ENCODE results near the gene FOXK1. TPM values are rescaled to one million over a fixed set of nuclear protein-coding genes. Genes with fewer than 3 reads are reported as not detected.

Gene FOXK1
- total RNA-seq, 1 experiment from 2014 or later, result 22.1 TPM

- DNase-seq, result peak in 1 of 2 experiments; percentile 13
- H3K4me3 ChIP-seq, result peak overlapping the region; percentile 76
- H3K27me3 ChIP-seq, result no peaks in the 10 kb centered on the region
- H3K27ac ChIP-seq, result peak overlapping the region; percentile 75
- H3K9me3 ChIP-seq (replicated peaks), result no peaks in the 10 kb centered on the region
- no peaks in the 10 kb centered on the region; the same call in 1 of the 2 replicates for H3K36me3 ChIP-seq
- H3K4me1 ChIP-seq, result peaks cover 6% of the 10 kb centered on the region; the same call in 1 of the 2 replicates
These were observed 93.9 kb downstream of the FOXK1 start for GRCh38 chr7:4775848-4776623.

GRCh38 chr7:4779118-4779517 is 97.0 kb downstream of the FOXK1 start:
- no peak overlapping the region for H3K27ac ChIP-seq
- H3K36me3 ChIP-seq, result no peaks in the 10 kb centered on the region; the same call in 1 of the 2 replicates
- peaks cover 6% of the 10 kb centered on the region; the same call in 1 of the 2 replicates for H3K4me1 ChIP-seq
- no peaks in the 10 kb centered on the region for H3K9me3 ChIP-seq (replicated peaks)
- H3K27me3 ChIP-seq, result no peaks in the 10 kb centered on the region
- no peak overlapping the region for H3K4me3 ChIP-seq
- no peak for DNase-seq

- DNase-seq, result no peak
- Histone ChIP-seq H3K4me3 (no peak overlapping the region), H3K36me3 (no peaks in the 10 kb centered on the region; the same call in 1 of the 2 replicates), H3K27me3 (no peaks in the 10 kb centered on the region), H3K4me1 (no peaks in the 10 kb centered on the region), H3K27ac (no peak overlapping the region), H3K9me3 (replicated peaks) (no peaks in the 10 kb centered on the region)
These were observed 99.4 kb downstream of the FOXK1 start for GRCh38 chr7:4781366-4782069.

- no peak overlapping the region for H3K27ac ChIP-seq
- H3K36me3 ChIP-seq, result peaks cover 4% of the 10 kb centered on the region; the same call in 1 of the 2 replicates
- no peak for DNase-seq
- no peaks in the 10 kb centered on the region for H3K4me1 ChIP-seq
- H3K27me3 ChIP-seq, result no peaks in the 10 kb centered on the region
- no peaks in the 10 kb centered on the region for H3K9me3 ChIP-seq (replicated peaks)
- no peak overlapping the region for H3K4me3 ChIP-seq
These were observed 100.5 kb downstream of the FOXK1 start for GRCh38 chr7:4782333-4783291.

GRCh38 chr7:4783292-4783652 is 101.2 kb downstream of the FOXK1 start:
- no peaks in the 10 kb centered on the region for H3K9me3 ChIP-seq (replicated peaks)
- DNase-seq, result no peak
- H3K4me1 ChIP-seq, result no peaks in the 10 kb centered on the region
- no peak overlapping the region for H3K27ac ChIP-seq
- no peaks in the 10 kb centered on the region for H3K27me3 ChIP-seq
- no peak overlapping the region for H3K4me3 ChIP-seq
- peaks cover 7% of the 10 kb centered on the region; the same call in 1 of the 2 replicates for H3K36me3 ChIP-seq

- Histone ChIP-seq H3K4me3 (no peak overlapping the region), H3K4me1 (no peaks in the 10 kb centered on the region), H3K27ac (no peak overlapping the region), H3K27me3 (no peaks in the 10 kb centered on the region), H3K9me3 (replicated peaks) (no peaks in the 10 kb centered on the region), H3K36me3 (peaks cover 7% of the 10 kb centered on the region; the same call in 1 of the 2 replicates)
- no peak for DNase-seq
These were observed 101.8 kb downstream of the FOXK1 start for GRCh38 chr7:4783762-4784351.

GRCh38 chr7:4784799-4785198 is 102.7 kb downstream of the FOXK1 start:
- no peak overlapping the region for H3K4me3 ChIP-seq
- no peaks in the 10 kb centered on the region for H3K27me3 ChIP-seq
- no peak overlapping the region for H3K27ac ChIP-seq
- H3K36me3 ChIP-seq, result peaks cover 7% of the 10 kb centered on the region; the same call in 1 of the 2 replicates
- DNase-seq, result no peak
- no peaks in the 10 kb centered on the region for H3K4me1 ChIP-seq
- H3K9me3 ChIP-seq (replicated peaks), result no peaks in the 10 kb centered on the region

- Histone ChIP-seq H3K36me3 (peaks cover 7% of the 10 kb centered on the region; the same call in 1 of the 2 replicates), H3K27ac (no peak overlapping the region)
- no peak for DNase-seq
These were observed 103.3 kb downstream of the FOXK1 start for GRCh38 chr7:4785371-4785770.

GRCh38 chr7:4786015-4786414 is 103.9 kb downstream of the FOXK1 start:
- no peaks in the 10 kb centered on the region for H3K9me3 ChIP-seq (replicated peaks)
- no peaks in the 10 kb centered on the region for H3K4me1 ChIP-seq
- no peaks in the 10 kb centered on the region for H3K27me3 ChIP-seq
- no peak overlapping the region for H3K4me3 ChIP-seq
- peaks cover 12% of the 10 kb centered on the region; the same call in 1 of the 2 replicates for H3K36me3 ChIP-seq
- no peak for DNase-seq
- H3K27ac ChIP-seq, result no peak overlapping the region

More at GRCh38 chr7:4785371-4785770, 103.3 kb downstream of the FOXK1 start:
- Histone ChIP-seq H3K9me3 (replicated peaks) (no peaks in the 10 kb centered on the region), H3K27me3 (no peaks in the 10 kb centered on the region), H3K4me1 (no peaks in the 10 kb centered on the region), H3K4me3 (no peak overlapping the region)

GRCh38 chr7:4787541-4787940 is 105.4 kb downstream of the FOXK1 start:
- DNase-seq, result no peak
- Histone ChIP-seq H3K4me1 (no peaks in the 10 kb centered on the region), H3K27ac (no peak overlapping the region), H3K4me3 (no peak overlapping the region), H3K9me3 (replicated peaks) (no peaks in the 10 kb centered on the region), H3K36me3 (peaks cover 19% of the 10 kb centered on the region), H3K27me3 (no peaks in the 10 kb centered on the region)

- Histone ChIP-seq H3K36me3 (peaks cover 19% of the 10 kb centered on the region), H3K9me3 (replicated peaks) (no peaks in the 10 kb centered on the region), H3K27me3 (no peaks in the 10 kb centered on the region), H3K4me1 (no peaks in the 10 kb centered on the region), H3K4me3 (no peak overlapping the region), H3K27ac (no peak overlapping the region)
- DNase-seq, result no peak
These were observed 106.0 kb downstream of the FOXK1 start for GRCh38 chr7:4787947-4788626.

GRCh38 chr7:4788627-4789189 is 106.6 kb downstream of the FOXK1 start:
- no peak for DNase-seq
- Histone ChIP-seq H3K27ac (no peak overlapping the region), H3K9me3 (replicated peaks) (no peaks in the 10 kb centered on the region), H3K4me3 (no peak overlapping the region), H3K36me3 (peaks cover 19% of the 10 kb centered on the region), H3K4me1 (no peaks in the 10 kb centered on the region), H3K27me3 (no peaks in the 10 kb centered on the region)

GRCh38 chr7:4789194-4790077 is 107.3 kb downstream of the FOXK1 start:
- Histone ChIP-seq H3K36me3 (peaks cover 19% of the 10 kb centered on the region), H3K4me3 (no peak overlapping the region)

More at GRCh38 chr7:4789194-4790077, 107.3 kb downstream of the FOXK1 start:
- Histone ChIP-seq H3K27me3 (no peaks in the 10 kb centered on the region), H3K9me3 (replicated peaks) (no peaks in the 10 kb centered on the region), H3K4me1 (no peaks in the 10 kb centered on the region), H3K27ac (no peak overlapping the region)
- DNase-seq, result no peak

Data from SJCRH30 (cell line).